ENCODE results near the gene EYS. TPM values are rescaled to one million over a fixed set of nuclear protein-coding genes. Genes with fewer than 3 reads are reported as not detected.

Gene EYS
- total and polyA plus RNA-seq, 2 experiments from 2014 or later, result under 0.01 to 0.15 TPM

DNA sequence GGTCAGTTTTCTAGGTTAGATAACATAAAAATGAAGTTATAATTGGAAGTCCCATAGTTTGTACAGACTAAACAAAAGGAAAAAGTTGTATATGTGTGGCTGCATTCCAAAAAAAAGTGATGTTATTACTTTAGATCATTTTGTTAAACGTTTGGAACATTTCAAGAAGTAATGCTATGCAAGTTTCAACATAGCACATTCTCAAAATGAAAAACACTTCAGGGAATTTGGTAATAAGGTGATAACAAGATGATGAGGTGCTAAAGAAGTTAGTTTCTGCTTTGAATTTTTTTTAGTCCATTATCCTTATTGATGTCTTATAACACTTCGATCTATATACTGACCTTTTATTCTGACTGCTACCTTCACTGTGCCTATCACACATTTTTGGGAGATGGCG, 1820.7 kb downstream of the EYS start:
- no peak overlapping the region for H3K27ac ChIP-seq
- H3K36me3 ChIP-seq, result no peaks in the 10 kb centered on the region
- H3K27me3 ChIP-seq, result no peaks in the 10 kb centered on the region
- no peaks in the 10 kb centered on the region for H3K9me3 ChIP-seq (ENCODE audit: low read depth)
- TF ChIP-seq, protein P1, sequence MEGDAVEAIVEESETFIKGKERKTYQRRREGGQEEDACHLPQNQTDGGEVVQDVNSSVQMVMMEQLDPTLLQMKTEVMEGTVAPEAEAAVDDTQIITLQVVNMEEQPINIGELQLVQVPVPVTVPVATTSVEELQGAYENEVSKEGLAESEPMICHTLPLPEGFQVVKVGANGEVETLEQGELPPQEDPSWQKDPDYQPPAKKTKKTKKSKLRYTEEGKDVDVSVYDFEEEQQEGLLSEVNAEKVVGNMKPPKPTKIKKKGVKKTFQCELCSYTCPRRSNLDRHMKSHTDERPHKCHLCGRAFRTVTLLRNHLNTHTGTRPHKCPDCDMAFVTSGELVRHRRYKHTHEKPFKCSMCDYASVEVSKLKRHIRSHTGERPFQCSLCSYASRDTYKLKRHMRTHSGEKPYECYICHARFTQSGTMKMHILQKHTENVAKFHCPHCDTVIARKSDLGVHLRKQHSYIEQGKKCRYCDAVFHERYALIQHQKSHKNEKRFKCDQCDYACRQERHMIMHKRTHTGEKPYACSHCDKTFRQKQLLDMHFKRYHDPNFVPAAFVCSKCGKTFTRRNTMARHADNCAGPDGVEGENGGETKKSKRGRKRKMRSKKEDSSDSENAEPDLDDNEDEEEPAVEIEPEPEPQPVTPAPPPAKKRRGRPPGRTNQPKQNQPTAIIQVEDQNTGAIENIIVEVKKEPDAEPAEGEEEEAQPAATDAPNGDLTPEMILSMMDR (IDR thresholded peaks at IDR 0.05; ENCODE audit: low read depth, low read length), result no peak
- no peak overlapping the region for H3K4me3 ChIP-seq
- DNase-seq (ENCODE audit: low read depth in 1 of 2, low spot score in 1 of 2), result peak in 1 of 2 donors; percentile 25
- no peaks in the 10 kb centered on the region for H3K4me1 ChIP-seq (ENCODE audit: low read depth)

DNA sequence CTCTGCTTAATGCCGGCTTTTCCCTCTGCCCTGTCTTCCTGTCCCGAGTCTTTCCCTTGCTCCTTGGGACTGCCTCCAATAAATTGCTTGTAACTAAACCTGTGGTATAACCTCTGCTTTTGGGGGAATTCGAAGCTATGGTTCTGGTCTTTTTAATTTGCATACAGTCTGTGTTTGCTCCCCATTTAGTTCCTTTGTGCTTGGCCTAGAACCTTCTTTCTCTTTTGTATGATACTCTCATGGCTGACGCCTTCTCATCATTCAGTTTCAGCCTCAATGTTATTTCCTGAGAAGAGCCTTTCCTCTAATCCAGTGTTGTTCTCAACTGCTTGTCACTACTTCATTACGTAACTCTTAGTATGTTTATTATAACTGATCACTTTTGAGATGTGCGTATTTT, 1823.4 kb downstream of the EYS start:
- TF ChIP-seq, protein P1 (IDR thresholded peaks at IDR 0.05; ENCODE audit: low read depth, low read length), result no peak
- H3K36me3 ChIP-seq, result no peaks in the 10 kb centered on the region
- no peaks in the 10 kb centered on the region for H3K27me3 ChIP-seq
- H3K9me3 ChIP-seq (ENCODE audit: low read depth), result no peaks in the 10 kb centered on the region
- no peak overlapping the region for H3K27ac ChIP-seq
- no peak for DNase-seq (ENCODE audit: low read depth in 1 of 2, low spot score in 1 of 2)
- no peaks in the 10 kb centered on the region for H3K4me1 ChIP-seq (ENCODE audit: low read depth)
- no peak overlapping the region for H3K4me3 ChIP-seq

DNA sequence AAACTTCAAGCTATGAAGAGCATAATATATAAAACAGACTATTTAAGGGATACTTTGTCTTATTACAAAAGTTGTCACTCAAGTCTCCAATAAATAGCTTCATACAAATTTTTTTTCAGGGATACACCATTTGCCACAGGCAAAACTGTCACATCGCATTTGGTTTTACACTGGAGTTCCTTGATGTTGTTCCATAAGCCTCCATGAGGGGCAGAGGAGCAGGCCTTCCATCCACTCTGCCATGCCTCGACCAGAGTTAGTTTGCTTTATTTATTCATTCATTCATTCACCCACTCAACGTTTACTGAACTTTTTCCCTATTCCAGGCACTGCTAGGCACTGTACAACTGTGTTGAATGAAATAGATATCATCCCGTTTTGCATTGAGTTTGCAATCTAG, 1824.8 kb downstream of the EYS start:
- Histone ChIP-seq H3K27me3 (no peaks in the 10 kb centered on the region), H3K36me3 (no peaks in the 10 kb centered on the region), H3K9me3 (ENCODE audit: low read depth) (no peaks in the 10 kb centered on the region), H3K4me3 (no peak overlapping the region), H3K4me1 (ENCODE audit: low read depth) (no peaks in the 10 kb centered on the region), H3K27ac (no peak overlapping the region)
- TF ChIP-seq, protein P1 (IDR thresholded peaks at IDR 0.05; ENCODE audit: low read depth, low read length), result peak; percentile 39
- DNase-seq (ENCODE audit: low read depth in 1 of 2, low spot score in 1 of 2), result peak in 1 of 2 donors; percentile 6

DNA sequence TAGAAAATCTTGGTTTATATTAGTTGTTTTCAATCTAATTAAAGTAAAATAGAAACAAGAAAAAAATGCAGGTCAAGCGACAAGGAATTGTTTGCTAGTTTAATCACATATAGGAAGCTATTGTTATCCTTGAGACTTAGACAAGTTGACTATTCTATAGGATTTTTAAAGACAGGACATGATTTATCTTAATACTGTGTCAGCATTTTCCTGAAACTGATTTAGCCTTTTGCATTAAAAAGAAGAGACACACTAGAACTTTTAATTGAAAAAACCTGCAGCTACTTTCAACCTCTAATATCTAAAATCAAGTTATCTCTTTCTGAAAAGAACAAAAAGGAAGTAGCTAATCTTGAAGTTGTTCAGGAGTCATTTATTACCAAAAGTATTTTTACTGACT, 1825.2 kb downstream of the EYS start:
- Histone ChIP-seq H3K27me3 (no peaks in the 10 kb centered on the region), H3K36me3 (no peaks in the 10 kb centered on the region), H3K4me1 (ENCODE audit: low read depth) (no peaks in the 10 kb centered on the region), H3K9me3 (ENCODE audit: low read depth) (no peaks in the 10 kb centered on the region), H3K4me3 (no peak overlapping the region), H3K27ac (no peak overlapping the region)
- TF ChIP-seq, protein P1 (IDR thresholded peaks at IDR 0.05; ENCODE audit: low read depth, low read length), result no peak
- no peak for DNase-seq (ENCODE audit: low read depth in 1 of 2, low spot score in 1 of 2)

DNA sequence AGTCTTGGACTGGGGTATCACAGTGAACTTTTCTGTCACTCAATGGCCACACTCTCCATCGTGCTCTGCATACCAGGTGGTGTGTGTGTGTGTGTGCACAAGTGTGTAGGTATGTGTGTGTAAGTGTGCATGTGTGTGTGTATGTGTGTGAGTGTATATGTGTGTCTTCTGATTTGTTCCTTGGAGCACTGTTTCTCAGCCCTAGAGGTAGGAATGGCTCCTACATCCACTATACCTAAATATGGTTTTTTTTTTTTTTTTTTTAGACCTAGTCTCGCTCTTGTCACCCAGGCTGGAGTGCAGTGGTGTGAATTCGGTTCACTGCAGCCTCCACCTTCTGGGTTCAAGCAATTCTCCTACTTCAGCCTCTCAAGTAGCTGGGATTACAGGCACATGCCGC, 1834.8 kb downstream of the EYS start:
- no peaks in the 10 kb centered on the region for H3K9me3 ChIP-seq (ENCODE audit: low read depth)
- no peak overlapping the region for H3K27ac ChIP-seq
- DNase-seq (ENCODE audit: low read depth in 1 of 2, low spot score in 1 of 2), result no peak
- no peaks in the 10 kb centered on the region for H3K36me3 ChIP-seq
- no peaks in the 10 kb centered on the region for H3K4me1 ChIP-seq (ENCODE audit: low read depth)
- H3K27me3 ChIP-seq, result no peaks in the 10 kb centered on the region
- H3K4me3 ChIP-seq, result no peak overlapping the region
- TF ChIP-seq, protein P1 (IDR thresholded peaks at IDR 0.05; ENCODE audit: low read depth, low read length), result no peak

DNA sequence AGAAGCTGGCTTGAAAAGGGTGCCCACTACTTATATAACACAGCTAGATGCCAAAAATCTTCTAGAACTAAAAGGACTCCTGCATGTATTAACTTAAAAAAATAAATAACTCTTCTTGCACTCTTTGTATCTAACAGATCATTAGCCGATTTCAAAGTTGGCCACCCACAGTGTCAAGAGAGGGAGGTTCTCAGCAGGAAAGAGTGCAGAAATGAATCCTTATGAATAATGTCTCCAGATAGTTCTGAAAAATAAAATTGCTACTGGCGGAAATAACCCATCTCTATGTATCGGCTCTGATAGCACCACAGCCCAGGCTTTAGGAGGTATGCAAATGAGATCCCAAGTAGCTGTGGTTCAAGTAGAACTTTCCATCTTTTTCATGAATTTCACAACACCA, 1838.7 kb downstream of the EYS start:
- TF ChIP-seq, protein P1 (IDR thresholded peaks at IDR 0.05; ENCODE audit: low read depth, low read length), result no peak
- no peak for DNase-seq (ENCODE audit: low read depth in 1 of 2, low spot score in 1 of 2)
- H3K27ac ChIP-seq, result no peak overlapping the region
- no peaks in the 10 kb centered on the region for H3K27me3 ChIP-seq
- no peaks in the 10 kb centered on the region for H3K9me3 ChIP-seq (ENCODE audit: low read depth)
- no peaks in the 10 kb centered on the region for H3K4me1 ChIP-seq (ENCODE audit: low read depth)
- no peak overlapping the region for H3K4me3 ChIP-seq
- H3K36me3 ChIP-seq, result no peaks in the 10 kb centered on the region

All from cardiac muscle cell (in vitro differentiated cells and primary cell).